ENCODE results near the gene LIG3.

DNA sequence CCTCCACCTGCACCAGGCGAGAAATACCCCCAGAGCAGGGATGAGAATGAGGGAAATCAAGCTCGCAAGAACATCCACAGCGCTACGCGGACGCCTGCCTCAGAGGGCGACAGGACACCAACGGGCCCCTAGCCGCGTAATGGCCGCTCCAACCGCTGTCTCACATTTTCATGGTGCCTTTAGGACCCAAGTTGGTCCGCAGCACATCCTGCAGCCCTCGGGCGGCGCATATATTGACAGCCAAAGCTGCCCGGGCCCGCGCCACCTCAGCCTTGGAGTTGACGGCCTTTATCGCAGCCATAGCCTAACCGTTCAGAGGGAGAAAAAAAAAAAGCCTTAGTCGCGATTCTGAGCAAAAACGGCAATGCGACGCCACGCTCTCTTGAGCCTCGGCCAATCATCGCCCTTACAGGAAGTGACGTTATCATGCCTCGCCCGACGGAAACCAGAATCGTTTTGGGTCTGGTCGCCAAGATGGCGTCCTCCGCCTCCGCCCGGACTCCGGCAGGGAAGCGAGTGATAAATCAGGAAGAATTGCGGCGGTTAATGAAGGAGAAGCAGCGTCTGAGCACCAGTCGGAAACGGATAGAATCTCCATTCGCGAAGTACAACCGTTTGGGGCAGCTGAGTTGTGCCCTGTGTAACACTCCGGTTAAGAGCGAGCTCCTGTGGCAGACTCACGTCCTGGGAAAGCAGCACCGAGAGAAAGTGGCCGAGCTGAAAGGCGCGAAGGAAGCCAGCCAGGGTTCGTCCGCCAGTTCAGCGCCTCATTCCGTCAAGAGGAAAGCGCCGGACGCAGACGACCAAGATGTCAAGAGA lies 19.0 kb upstream of the LIG3 start, which contains the start of the genes CCT6B and ZNF830:
- TF ChIP-seq EZH2 (IDR thresholded peaks at IDR 0.05; ENCODE audit: low read length, missing control alignments): no peak
- TF ChIP-seq, protein P1, sequence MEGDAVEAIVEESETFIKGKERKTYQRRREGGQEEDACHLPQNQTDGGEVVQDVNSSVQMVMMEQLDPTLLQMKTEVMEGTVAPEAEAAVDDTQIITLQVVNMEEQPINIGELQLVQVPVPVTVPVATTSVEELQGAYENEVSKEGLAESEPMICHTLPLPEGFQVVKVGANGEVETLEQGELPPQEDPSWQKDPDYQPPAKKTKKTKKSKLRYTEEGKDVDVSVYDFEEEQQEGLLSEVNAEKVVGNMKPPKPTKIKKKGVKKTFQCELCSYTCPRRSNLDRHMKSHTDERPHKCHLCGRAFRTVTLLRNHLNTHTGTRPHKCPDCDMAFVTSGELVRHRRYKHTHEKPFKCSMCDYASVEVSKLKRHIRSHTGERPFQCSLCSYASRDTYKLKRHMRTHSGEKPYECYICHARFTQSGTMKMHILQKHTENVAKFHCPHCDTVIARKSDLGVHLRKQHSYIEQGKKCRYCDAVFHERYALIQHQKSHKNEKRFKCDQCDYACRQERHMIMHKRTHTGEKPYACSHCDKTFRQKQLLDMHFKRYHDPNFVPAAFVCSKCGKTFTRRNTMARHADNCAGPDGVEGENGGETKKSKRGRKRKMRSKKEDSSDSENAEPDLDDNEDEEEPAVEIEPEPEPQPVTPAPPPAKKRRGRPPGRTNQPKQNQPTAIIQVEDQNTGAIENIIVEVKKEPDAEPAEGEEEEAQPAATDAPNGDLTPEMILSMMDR (conservative IDR thresholded peaks at IDR 0.05 in 1 of 2, IDR thresholded peaks at IDR 0.05 in 1 of 2; ENCODE audit: low read depth in 1 of 2, low read length in 2 of 2): no peak

Measured in fibroblast of lung (primary cell).